ENCODE measurements around the gene TEX30.

TEX30 gene

GRCh38 chr13:102721800-102722231 is 51.8 kb downstream of the TEX30 start:
- TF ChIP-seq CTCF (IDR thresholded peaks at IDR 0.05; ENCODE audit: low read length, missing control alignments): no peak
- H3K4me3 ChIP-seq (replicated peaks; ENCODE audit: low read depth, low read length): no peak overlapping the region
- peak; percentile 64 for DNase-seq (ENCODE audit: low read depth)

- TF ChIP-seq CTCF (IDR thresholded peaks at IDR 0.05; ENCODE audit: low read length, missing control alignments): no peak
- H3K4me3 ChIP-seq (replicated peaks; ENCODE audit: low read depth, low read length): no peak overlapping the region
- DNase-seq (ENCODE audit: low read depth): no peak
Observed at GRCh38 chr13:102718746-102719145, 54.8 kb downstream of the TEX30 start.

Measured in fibroblast of pulmonary artery (primary cell).